Measurements from ENCODE around the gene STEAP3. TPM values are rescaled to one million over a fixed set of nuclear protein-coding genes. Genes with fewer than 3 reads are reported as not detected.

Gene STEAP3
- total RNA-seq, 4 donors from 2014 or later = 10.1 to 21.7 (median 10.6) TPM

DNA sequence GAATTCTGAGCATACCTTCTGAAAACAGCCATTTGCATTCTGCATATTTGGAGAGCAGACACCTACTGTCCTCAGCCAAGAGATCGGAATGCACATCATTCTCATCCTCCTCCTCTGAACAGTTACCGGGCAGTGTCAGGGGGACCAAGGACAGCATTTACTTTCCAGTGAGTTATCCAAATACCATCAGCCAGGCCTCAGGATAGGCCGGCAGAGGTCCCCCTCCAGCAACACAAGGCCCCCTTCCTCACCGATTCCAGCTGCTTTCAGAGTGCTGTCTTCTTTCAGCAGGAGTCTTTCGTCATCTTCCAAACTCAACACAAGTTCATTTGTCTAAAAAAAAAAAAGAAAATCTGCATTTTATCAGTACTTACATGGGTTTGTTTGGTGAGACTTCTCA is 87.7 kb downstream of the STEAP3 start:
- in situ Hi-C loops (cut with MboI; ENCODE audit: low sequenced_read_pairs in 4 of 4) (loop anchor here in 3 of 4 donors (25.0 kb wide), 2 partner anchors 299 to 424 kb away; no protein-coding TSS in a partner anchor), intact Hi-C loops (cut with DNase I; ENCODE audit: low total_unique reads) (loop anchor here (5.0 kb wide), 3 partner anchors 89 to 429 kb away; partner anchors contain the start of gene STEAP3)
- Histone ChIP-seq H3K36me3 (no peaks in the 10 kb centered on the region), H3K4me1 (peaks cover 0 to 17% of the 10 kb centered on the region in 2 donors), H3K27me3 (no peaks in the 10 kb centered on the region), H3K9me3 (no peaks in the 10 kb centered on the region), H3K27ac (peak overlapping the region in 1 of 4 donors; percentile 2), H3K4me3 (no peak overlapping the region)
- TF ChIP-seq POLR2A (IDR thresholded peaks at IDR 0.05) (no peak), CTCF (IDR thresholded peaks at IDR 0.05 in 4 of 5, conservative IDR thresholded peaks at IDR 0.05 in 1 of 5) (no peak)
- ATAC-seq (no peak), DNase-seq (no peak)

DNA sequence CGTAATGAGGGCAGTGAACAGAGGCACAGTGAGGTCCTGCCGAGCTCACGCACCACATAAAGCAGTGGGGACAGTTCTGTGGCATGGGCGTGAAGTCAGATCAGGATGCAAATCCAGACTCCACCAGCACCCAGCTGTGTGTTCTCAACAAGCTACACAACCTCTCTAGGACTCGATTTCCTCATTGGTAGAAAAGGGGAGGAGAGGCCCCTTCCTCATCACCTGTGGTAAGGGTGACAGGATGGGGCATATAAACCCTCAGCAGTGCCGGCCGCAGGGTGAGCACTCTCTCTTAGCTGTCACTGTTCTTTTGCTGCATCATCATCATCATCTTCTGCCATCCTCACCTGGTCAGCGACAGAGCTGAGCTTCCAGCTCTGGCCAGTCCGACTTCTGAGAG is 88.2 kb downstream of the STEAP3 start:
- no peak for TF ChIP-seq POLR2A (IDR thresholded peaks at IDR 0.05)
- TF ChIP-seq CTCF (IDR thresholded peaks at IDR 0.05 in 4 of 5, conservative IDR thresholded peaks at IDR 0.05 in 1 of 5) = no peak
- Histone ChIP-seq H3K9me3 (no peaks in the 10 kb centered on the region), H3K36me3 (no peaks in the 10 kb centered on the region), H3K4me1 (peaks cover 0 to 17% of the 10 kb centered on the region in 2 donors), H3K27me3 (no peaks in the 10 kb centered on the region), H3K4me3 (no peak overlapping the region), H3K27ac (peak overlapping the region in 3 of 4 donors; percentile 2 to 78 (median 66))
- no peak for ATAC-seq
- intact Hi-C loops (cut with DNase I; ENCODE audit: low total_unique reads) = loop anchor here (5.0 kb wide), 3 partner anchors 90 to 430 kb away; partner anchors contain the start of gene STEAP3
- no peak for DNase-seq
- in situ Hi-C loops (cut with MboI; ENCODE audit: low sequenced_read_pairs in 4 of 4) = loop anchor here in 3 of 4 donors (25.0 kb wide), 2 partner anchors 300 to 425 kb away; no protein-coding TSS in a partner anchor

Other genes with a start within 250 kb of the STEAP3 start
- gene C1QL2, start 65.1 kb upstream of the STEAP3 start, total RNA-seq = not detected
- gene C2orf76, start 143.0 kb downstream of the STEAP3 start, total RNA-seq = 1 to 10 TPM in 2 of 4 donors, under 1 TPM in 1, not detected in 1; 0.61 to 5.9 (median 2.6) TPM
- gene DBI, start 143.1 kb downstream of the STEAP3 start, total RNA-seq = 100 to 1,000 TPM in 1 of 4 donors, 10 to 100 TPM in 3; 17.3 to 102 (median 55.2) TPM
- 1 to 10 TPM in 1 of 4 donors, under 1 TPM in 3; 0.49 to 2.7 (median 0.64) TPM for gene TMEM37, start 208.0 kb downstream of the STEAP3 start, total RNA-seq